ENCODE results near the gene RAMAC. TPM values are rescaled to one million over a fixed set of nuclear protein-coding genes. Genes with fewer than 3 reads are reported as not detected.
A peak's percentile ranks its signal among the peaks of the same experiment; 100 is the strongest.

Gene RAMAC
- total and polyA plus RNA-seq, 2 of the 8 experiments (the other 6 are each of a cell fraction or from before 2014, with no cell fraction given) = 20.7 to 32.9 TPM

GRCh38 chr15:82950746-82951370 lies 35.2 kb upstream of the RAMAC start:
- WGBS, 2 experiments (ENCODE audit: extremely low coverage in 1 of 2, insufficient coverage in 1 of 2, insufficient read length in 1 of 2, insufficient replicate concordance in 2 of 2, low coverage in 1 of 2, low lambda C conversion rate in 2 of 2, missing lambda C conversion rate in 1 of 2) = 88% methylated on average over 6 of the region's 6 CpGs; no CpG with 5 or more reads in 1 of the 2 experiments
- Histone ChIP-seq H3K36me3 (ENCODE audit: control insufficient read depth in 2 of 4, insufficient read depth in 4 of 4, low read length in 3 of 4) (no peaks in the 10 kb centered on the region), H2BK15ac (ENCODE audit: low read length) (0 out of 2 replicates have a peak overlapping the region, but pooled peaks have one; percentile 40), H3K9ac (replicated peaks in 1 of 4; ENCODE audit: extremely low read depth in 1 of 4, low read depth in 3 of 4, low read length in 3 of 4) (no peak overlapping the region), H4K20me1 (replicated peaks in 1 of 2; ENCODE audit: control insufficient read depth in 1 of 2, insufficient read depth in 2 of 2, low read length in 2 of 2) (peaks cover 0 to 2% of the 10 kb centered on the region in 2 experiments), H3K18ac (ENCODE audit: extremely low read depth, low read length) (no peak overlapping the region), H3K4me1 (replicated peaks in 1 of 4; ENCODE audit: control insufficient read depth in 3 of 4, insufficient read depth in 4 of 4, low read length in 3 of 4) (no peaks in the 10 kb centered on the region; a peak in 1 of 7 replicates), H3K56ac (replicated peaks; ENCODE audit: insufficient read length, low read depth, low read length) (no peak overlapping the region), H2BK20ac (ENCODE audit: low read length) (no peak overlapping the region), H3K27me3 (replicated peaks in 1 of 4; ENCODE audit: control insufficient read depth in 3 of 4, extremely low read depth in 1 of 4, insufficient read depth in 3 of 4, low read length in 3 of 4) (peaks cover 0 to 17% (median 10%) of the 10 kb centered on the region in 4 experiments; a peak in 5 of 7 replicates), H3K4me3 (ENCODE audit: extremely low read depth in 1 of 4, insufficient read depth in 2 of 4, low read depth in 3 of 4, low read length in 4 of 4) (no peak overlapping the region), H2AFZ (ENCODE audit: low read length) (no peak overlapping the region), H2BK12ac (ENCODE audit: low read depth, low read length) (no peak overlapping the region), H3K79me1 (ENCODE audit: low read depth, low read length) (no peaks in the 10 kb centered on the region), H4K5ac (ENCODE audit: insufficient read length, low read depth, low read length) (no peak overlapping the region), H3K27ac (ENCODE audit: low read depth, low read length) (no peak overlapping the region), H2AK5ac (ENCODE audit: low read depth, low read length) (no peak overlapping the region), H3K14ac (ENCODE audit: insufficient read length) (no peak overlapping the region), H3K23ac (ENCODE audit: insufficient read length) (no peak overlapping the region), H4K8ac (ENCODE audit: extremely low read depth, insufficient read depth, low read length) (no peak overlapping the region), H3K23me2 (ENCODE audit: low read depth, low read length) (peaks cover 3% of the 10 kb centered on the region; the same call in 1 of the 2 replicates), H2BK5ac (ENCODE audit: low read depth, low read length) (no peak overlapping the region), H3K79me2 (ENCODE audit: control insufficient read depth in 1 of 2, insufficient read depth in 2 of 2, low read length in 2 of 2) (no peaks in the 10 kb centered on the region), H3K4me2 (ENCODE audit: insufficient read depth in 1 of 2, low read depth in 2 of 2, low read length in 2 of 2) (no peak overlapping the region; a peak in 1 of 4 replicates), H4K91ac (replicated peaks; ENCODE audit: insufficient read length, low read length) (no peak overlapping the region), H2BK120ac (replicated peaks; ENCODE audit: low read depth, low read length) (no peak overlapping the region), H3K9me3 (ENCODE audit: insufficient read depth in 2 of 2, low read depth in 1 of 2, low read length in 1 of 2) (no peaks in the 10 kb centered on the region), H3K4ac (replicated peaks; ENCODE audit: insufficient read length, low read depth, low read length) (no peak overlapping the region)
- FAIRE-seq = no peak
- ChIA-PET CTCF (ENCODE audit: partially characterized antibody) (no interaction called here), POLR2A (ENCODE audit: partially characterized antibody) (no interaction called here)
- no peak for DNase-seq (ENCODE audit: low read depth in 1 of 2, low spot score in 2 of 2)
- no peak for TF ChIP-seq RXRA (IDR thresholded peaks at IDR 0.05; ENCODE audit: insufficient read depth, low read depth, low read length)
- no peak for TF ChIP-seq EZH2 (IDR thresholded peaks at IDR 0.05; ENCODE audit: low read depth, low read length, severe bottlenecking)
- no peak for TF ChIP-seq CTCF (IDR thresholded peaks at IDR 0.05; ENCODE audit: control extremely low read depth in 1 of 3, insufficient read depth in 1 of 3, low read depth in 1 of 3, low read length in 3 of 3)
- no peak for TF ChIP-seq ZNF274 (IDR thresholded peaks at IDR 0.05; ENCODE audit: borderline replicate concordance, extremely low read depth, low read length)
- TF ChIP-seq CTBP2 (IDR thresholded peaks at IDR 0.05; ENCODE audit: borderline replicate concordance, insufficient read depth, insufficient read length, low read length) = no peak
- no peak for TF ChIP-seq POU5F1 (IDR thresholded peaks at IDR 0.05; ENCODE audit: low read depth, low read length)
- TF ChIP-seq ATF3 (IDR thresholded peaks at IDR 0.05; ENCODE audit: insufficient read depth, low read depth, low read length) = no peak
- no peak for TF ChIP-seq PHF8 (conservative IDR thresholded peaks at IDR 0.05; ENCODE audit: low read depth, low read length)
- no peak for TF ChIP-seq FOSL1 (IDR thresholded peaks at IDR 0.05; ENCODE audit: insufficient read depth, low read depth, low read length)
